GM10266 (cell line): ENCODE data around the gene SH3BP2.

ENCODE experiments used
- DNase-seq: peaks from one replicate; pipeline ENCODE4 v3.0.0; 2012; ENCODE audit errors: extremely low spot score
- CTCF ChIP-seq: IDR thresholded peaks from 2 replicates; pipeline ENCODE4 v1.5.1; 2012; ENCODE audit warnings: mild to moderate bottlenecking, low read depth; ENCODE audit not compliant: control insufficient read depth, insufficient read depth; ENCODE audit errors: missing control alignments

Gene SH3BP2

DNA sequence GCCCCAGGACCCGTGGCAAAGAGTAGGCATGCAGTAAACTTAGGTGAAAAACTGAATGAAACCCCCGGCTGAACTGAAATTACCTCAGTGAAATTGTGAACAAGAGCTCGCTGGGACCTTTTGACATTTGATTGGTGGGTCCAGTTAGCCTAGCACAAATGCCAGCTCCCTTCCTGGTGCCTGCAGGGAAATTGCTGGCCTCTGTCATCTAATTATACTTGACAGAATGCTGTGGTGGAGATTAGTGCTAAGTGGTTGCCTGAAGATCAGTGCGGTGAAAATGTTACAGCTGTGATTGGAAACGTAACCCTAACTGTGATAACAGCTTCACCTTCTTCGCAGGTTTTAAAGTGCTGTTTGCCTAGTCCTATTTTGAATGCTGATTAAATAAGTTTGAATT is 93.7 kb downstream of the SH3BP2 start:
- TF ChIP-seq CTCF = no peak
- no peak for DNase-seq

- TF ChIP-seq CTCF = no peak
- DNase-seq = no peak
Observed at GRCh38 chr4:2887343-2887742, 94.5 kb downstream of the SH3BP2 start.

DNA sequence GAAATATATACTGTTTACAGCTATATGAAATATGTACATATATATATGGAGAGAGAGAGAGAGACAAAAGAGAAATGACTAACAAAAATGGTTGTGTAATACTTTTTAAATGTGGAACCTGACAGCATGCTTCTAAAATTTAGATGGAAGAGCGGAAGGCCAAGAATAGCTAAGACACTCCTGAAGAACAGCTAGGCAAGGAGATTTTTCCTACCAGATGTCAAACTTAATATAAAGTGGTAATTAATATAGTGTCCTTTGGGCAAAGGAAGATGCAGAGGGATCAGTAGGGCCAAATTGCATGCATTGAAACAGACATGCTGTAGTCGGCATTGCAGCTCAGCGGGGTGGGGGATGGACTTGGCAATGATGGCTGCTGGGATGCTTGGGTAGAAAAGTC is 96.0 kb downstream of the SH3BP2 start:
- no peak for TF ChIP-seq CTCF
- DNase-seq = no peak
